ENCODE measurements around the gene ELK3.

The ELK3 gene

DNA sequence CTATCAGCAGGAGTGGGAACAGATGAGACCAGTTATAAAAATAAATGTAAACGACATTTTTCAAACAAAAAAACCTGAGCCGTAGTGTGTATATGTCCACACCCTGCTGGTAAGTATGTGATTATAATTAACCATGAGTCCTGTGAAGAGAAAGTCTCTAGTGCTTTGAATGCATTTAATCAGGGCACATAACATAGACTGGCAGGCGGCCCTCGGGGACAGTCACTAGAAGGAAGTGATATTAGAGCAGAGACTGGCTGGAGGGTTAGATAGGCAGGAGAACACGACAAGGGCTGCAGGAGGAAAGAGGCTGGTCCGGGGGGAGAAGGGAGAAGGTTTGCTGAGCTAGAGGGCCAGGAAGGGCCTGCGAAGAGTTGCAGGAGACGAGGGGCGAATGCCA is 23.8 kb upstream of the ELK3 start:
- no peaks in the 10 kb centered on the region for H4K20me1 ChIP-seq (ENCODE audit: low read depth, low read length)
- no peak overlapping the region for H3K9ac ChIP-seq (ENCODE audit: low read length)
- H3K27me3 ChIP-seq (ENCODE audit: low read length) = no peaks in the 10 kb centered on the region
- H3K27ac ChIP-seq (ENCODE audit: low read depth, low read length) = no peak overlapping the region
- H2AFZ ChIP-seq (ENCODE audit: low read depth, low read length, severe bottlenecking) = no peak overlapping the region
- H3K4me3 ChIP-seq (ENCODE audit: insufficient read depth, low read length, poor library complexity, severe bottlenecking) = no peak overlapping the region
- H3K4me2 ChIP-seq (ENCODE audit: low read depth, low read length, poor library complexity, severe bottlenecking) = no peak overlapping the region
- TF ChIP-seq, protein P1, sequence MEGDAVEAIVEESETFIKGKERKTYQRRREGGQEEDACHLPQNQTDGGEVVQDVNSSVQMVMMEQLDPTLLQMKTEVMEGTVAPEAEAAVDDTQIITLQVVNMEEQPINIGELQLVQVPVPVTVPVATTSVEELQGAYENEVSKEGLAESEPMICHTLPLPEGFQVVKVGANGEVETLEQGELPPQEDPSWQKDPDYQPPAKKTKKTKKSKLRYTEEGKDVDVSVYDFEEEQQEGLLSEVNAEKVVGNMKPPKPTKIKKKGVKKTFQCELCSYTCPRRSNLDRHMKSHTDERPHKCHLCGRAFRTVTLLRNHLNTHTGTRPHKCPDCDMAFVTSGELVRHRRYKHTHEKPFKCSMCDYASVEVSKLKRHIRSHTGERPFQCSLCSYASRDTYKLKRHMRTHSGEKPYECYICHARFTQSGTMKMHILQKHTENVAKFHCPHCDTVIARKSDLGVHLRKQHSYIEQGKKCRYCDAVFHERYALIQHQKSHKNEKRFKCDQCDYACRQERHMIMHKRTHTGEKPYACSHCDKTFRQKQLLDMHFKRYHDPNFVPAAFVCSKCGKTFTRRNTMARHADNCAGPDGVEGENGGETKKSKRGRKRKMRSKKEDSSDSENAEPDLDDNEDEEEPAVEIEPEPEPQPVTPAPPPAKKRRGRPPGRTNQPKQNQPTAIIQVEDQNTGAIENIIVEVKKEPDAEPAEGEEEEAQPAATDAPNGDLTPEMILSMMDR (IDR thresholded peaks at IDR 0.05; ENCODE audit: insufficient read depth, low read length, poor library complexity, severe bottlenecking) = no peak
- TF ChIP-seq EZH2phosphoT487 (conservative IDR thresholded peaks at IDR 0.05; ENCODE audit: low read length) = no peak
- no peaks in the 10 kb centered on the region for H3K36me3 ChIP-seq (ENCODE audit: low read length)
- H3F3A ChIP-seq (ENCODE audit: insufficient read depth) = no peaks in the 10 kb centered on the region
- no peaks in the 10 kb centered on the region for H3K79me2 ChIP-seq (ENCODE audit: insufficient read depth, low read length)
- no peaks in the 10 kb centered on the region for H3K9me2 ChIP-seq (replicated peaks; ENCODE audit: insufficient read depth, low read length)
- H3K9me3 ChIP-seq (ENCODE audit: insufficient read depth, low read length) = no peaks in the 10 kb centered on the region

DNA sequence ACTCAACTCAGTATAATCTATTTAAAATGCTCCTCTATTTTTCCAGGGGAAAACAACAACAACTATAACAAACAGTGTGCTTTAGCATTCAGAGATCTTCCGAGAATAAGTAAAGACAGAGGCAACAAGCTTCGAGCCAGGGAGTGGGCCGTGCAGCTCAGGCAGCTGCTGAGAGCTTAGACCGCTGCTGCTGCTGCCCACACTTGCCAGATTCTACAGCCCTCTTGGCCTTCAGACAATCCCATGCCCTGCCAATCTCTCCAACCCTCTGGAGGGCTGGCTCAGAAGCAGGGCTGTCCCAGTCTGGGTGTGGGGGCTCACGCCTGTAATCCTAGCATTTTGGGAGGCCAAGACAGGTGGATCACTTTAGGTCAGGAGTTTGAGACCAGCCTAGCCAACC is 23.4 kb upstream of the ELK3 start:
- H3K27me3 ChIP-seq (ENCODE audit: low read length) = no peaks in the 10 kb centered on the region
- no peaks in the 10 kb centered on the region for H3K36me3 ChIP-seq (ENCODE audit: low read length)
- no peak overlapping the region for H3K9ac ChIP-seq (ENCODE audit: low read length)
- H2AFZ ChIP-seq (ENCODE audit: low read depth, low read length, severe bottlenecking) = no peak overlapping the region
- no peak overlapping the region for H3K27ac ChIP-seq (ENCODE audit: low read depth, low read length)
- H3F3A ChIP-seq (ENCODE audit: insufficient read depth) = no peaks in the 10 kb centered on the region
- H3K9me3 ChIP-seq (ENCODE audit: insufficient read depth, low read length) = no peaks in the 10 kb centered on the region
- H3K4me3 ChIP-seq (ENCODE audit: insufficient read depth, low read length, poor library complexity, severe bottlenecking) = no peak overlapping the region
- H3K4me2 ChIP-seq (ENCODE audit: low read depth, low read length, poor library complexity, severe bottlenecking) = no peak overlapping the region
- H3K79me2 ChIP-seq (ENCODE audit: insufficient read depth, low read length) = no peaks in the 10 kb centered on the region
- no peak for TF ChIP-seq EZH2phosphoT487 (conservative IDR thresholded peaks at IDR 0.05; ENCODE audit: low read length)
- TF ChIP-seq, protein P1 (IDR thresholded peaks at IDR 0.05; ENCODE audit: insufficient read depth, low read length, poor library complexity, severe bottlenecking) = no peak
- H3K9me2 ChIP-seq (replicated peaks; ENCODE audit: insufficient read depth, low read length) = no peaks in the 10 kb centered on the region
- H4K20me1 ChIP-seq (ENCODE audit: low read depth, low read length) = no peaks in the 10 kb centered on the region

DNA sequence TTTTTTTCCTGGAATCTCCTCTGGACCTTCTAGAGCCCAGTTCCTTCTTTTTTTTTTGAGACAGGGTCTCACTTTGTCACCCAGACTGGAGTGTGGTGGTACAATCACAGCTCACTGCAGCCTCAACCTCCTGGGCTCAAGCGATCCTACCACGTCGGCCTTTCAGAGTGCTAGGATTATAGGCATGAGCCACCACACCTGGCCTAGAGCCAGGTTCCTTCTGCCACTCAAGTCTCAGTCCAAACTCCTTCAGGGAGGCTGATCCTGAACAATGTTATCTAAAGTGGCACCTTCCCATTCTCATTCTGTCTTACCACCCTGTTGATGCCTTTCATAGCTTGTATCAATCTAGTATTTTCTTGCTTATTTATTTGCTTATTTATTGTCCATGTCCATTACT is 22.3 kb upstream of the ELK3 start:
- no peaks in the 10 kb centered on the region for H4K20me1 ChIP-seq (ENCODE audit: low read depth, low read length)
- H3F3A ChIP-seq (ENCODE audit: insufficient read depth) = no peaks in the 10 kb centered on the region
- no peak overlapping the region for H3K4me3 ChIP-seq (ENCODE audit: insufficient read depth, low read length, poor library complexity, severe bottlenecking)
- no peaks in the 10 kb centered on the region for H3K27me3 ChIP-seq (ENCODE audit: low read length)
- TF ChIP-seq, protein P1 (IDR thresholded peaks at IDR 0.05; ENCODE audit: insufficient read depth, low read length, poor library complexity, severe bottlenecking) = no peak
- TF ChIP-seq EZH2phosphoT487 (conservative IDR thresholded peaks at IDR 0.05; ENCODE audit: low read length) = no peak
- H2AFZ ChIP-seq (ENCODE audit: low read depth, low read length, severe bottlenecking) = no peak overlapping the region
- no peak overlapping the region for H3K27ac ChIP-seq (ENCODE audit: low read depth, low read length)
- no peak overlapping the region for H3K4me2 ChIP-seq (ENCODE audit: low read depth, low read length, poor library complexity, severe bottlenecking)
- H3K9me2 ChIP-seq (replicated peaks; ENCODE audit: insufficient read depth, low read length) = no peaks in the 10 kb centered on the region
- H3K79me2 ChIP-seq (ENCODE audit: insufficient read depth, low read length) = no peaks in the 10 kb centered on the region
- no peaks in the 10 kb centered on the region for H3K36me3 ChIP-seq (ENCODE audit: low read length)
- peaks cover 8% of the 10 kb centered on the region; the same call in 1 of the 2 replicates for H3K9me3 ChIP-seq (ENCODE audit: insufficient read depth, low read length)
- no peak overlapping the region for H3K9ac ChIP-seq (ENCODE audit: low read length)
